ENCODE measurements around the gene ATOH8. TPM values are rescaled to one million over a fixed set of nuclear protein-coding genes. Genes with fewer than 3 reads are reported as not detected.

Gene ATOH8
- total and polyA plus RNA-seq, 8 donors: 1.7 to 13.9 (median 3.5) TPM

- no peak for TF ChIP-seq CTCF (IDR thresholded peaks at IDR 0.05)
- DNase-seq (no peak), ATAC-seq (no peak), FAIRE-seq (no peak)
- Histone ChIP-seq H3K4me1 (no peaks in the 10 kb centered on the region), H3K4me3 (no peak overlapping the region), H3K27me3 (no peaks in the 10 kb centered on the region), H3K36me3 (no peaks in the 10 kb centered on the region), H3K9me3 (no peaks in the 10 kb centered on the region), H3K27ac (no peak overlapping the region)
- 100% methylated on average over 1 of the region's 1 CpG for WGBS, 2 donors
- intact Hi-C loops (cut with DNase I): no loop called here
Measured at GRCh38 chr2:85830645-85831044, 76.9 kb downstream of the ATOH8 start.

DNA sequence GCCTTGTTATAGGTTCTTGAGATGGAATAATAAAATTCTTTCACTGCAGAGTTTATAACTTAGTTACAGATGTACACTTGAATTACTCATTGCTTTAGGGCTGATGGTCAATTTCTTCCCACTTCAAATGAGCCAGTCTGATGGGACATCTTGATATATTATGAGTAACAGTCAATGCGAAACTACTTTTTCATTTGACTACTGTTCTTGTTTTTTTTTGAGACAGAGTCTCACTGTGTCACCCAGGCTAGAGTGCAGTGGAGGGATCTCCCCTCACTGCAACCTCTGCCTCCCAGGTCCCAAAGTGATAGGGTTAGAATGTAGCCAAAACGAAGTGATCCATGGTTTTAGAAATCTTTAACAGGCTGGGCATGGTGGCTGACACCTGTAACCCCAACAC, 77.9 kb downstream of the ATOH8 start:
- no peaks in the 10 kb centered on the region for H3K4me1 ChIP-seq
- DNase-seq (no peak), ATAC-seq (no peak), FAIRE-seq (no peak)
- H3K27ac ChIP-seq: no peak overlapping the region
- intact Hi-C loops (cut with DNase I): no loop called here
- no peaks in the 10 kb centered on the region for H3K36me3 ChIP-seq
- no peaks in the 10 kb centered on the region for H3K9me3 ChIP-seq
- H3K27me3 ChIP-seq: no peaks in the 10 kb centered on the region
- no peak for TF ChIP-seq CTCF (IDR thresholded peaks at IDR 0.05)
- 73 to 86% methylated on average over 2 of the region's 2 CpGs for whole genome bisulfite sequencing, 2 donors
- H3K4me3 ChIP-seq: no peak overlapping the region

- DNase-seq (no peak), FAIRE-seq (no peak), ATAC-seq (no peak)
- no peaks in the 10 kb centered on the region for H3K4me1 ChIP-seq
- no peak overlapping the region for H3K27ac ChIP-seq
- no peak overlapping the region for H3K4me3 ChIP-seq
- H3K9me3 ChIP-seq: no peaks in the 10 kb centered on the region
- H3K27me3 ChIP-seq: no peaks in the 10 kb centered on the region
- no peak for TF ChIP-seq CTCF (IDR thresholded peaks at IDR 0.05)
- no peaks in the 10 kb centered on the region for H3K36me3 ChIP-seq
- intact Hi-C loops (cut with DNase I): no loop called here
Measured at GRCh38 chr2:85834466-85834865, 80.7 kb downstream of the ATOH8 start.

Small RNA genes within 50 kb of the gene (microRNA-seq; reads per million reads assigned to microRNA genes)
- 0 reads per million in 2 donors for gene MIR6071

Other genes starting within 250 kb of the ATOH8 start
- 100 to 1,000 TPM; 127 to 447 (median 246) TPM for gene MAT2A, start 214.8 kb upstream of the ATOH8 start, total RNA-seq
- gene MAT2A, start 214.8 kb upstream of the ATOH8 start, polyA plus RNA-seq: 100 to 1,000 TPM; 141 to 246 TPM
- 10 to 100 TPM; 21.7 to 43.4 (median 31.0) TPM for gene GGCX, start 192.5 kb upstream of the ATOH8 start, total RNA-seq
- 10 to 100 TPM; 15.7 to 16.2 TPM for gene GGCX, start 192.5 kb upstream of the ATOH8 start, polyA plus RNA-seq
- 100 to 1,000 TPM in 1 of 6 donors, 10 to 100 TPM in 5; 57.7 to 109 (median 69.7) TPM for gene VAMP8, start 176.4 kb upstream of the ATOH8 start, total RNA-seq
- 100 to 1,000 TPM; 137 to 150 TPM for gene VAMP8, start 176.4 kb upstream of the ATOH8 start, polyA plus RNA-seq
- 10 to 100 TPM in 3 of 6 donors, 1 to 10 TPM in 3; 8.3 to 14.2 (median 11.1) TPM for gene VAMP5, start 169.6 kb upstream of the ATOH8 start, total RNA-seq
- gene VAMP5, start 169.6 kb upstream of the ATOH8 start, polyA plus RNA-seq: 10 to 100 TPM; 27.7 to 29.5 TPM
- 10 to 100 TPM; 53.5 to 94.1 (median 60.2) TPM for gene RNF181, start 158.2 kb upstream of the ATOH8 start, total RNA-seq
- 100 to 1,000 TPM in 1 of 2 donors, 10 to 100 TPM in 1; 92.6 to 104 TPM for gene RNF181, start 158.2 kb upstream of the ATOH8 start, polyA plus RNA-seq
- gene TMEM150A, start 151.3 kb upstream of the ATOH8 start, total RNA-seq: 10 to 100 TPM; 14.8 to 20.8 (median 17.6) TPM
- 10 to 100 TPM; 36.8 to 47.6 TPM for gene TMEM150A, start 151.3 kb upstream of the ATOH8 start, polyA plus RNA-seq
- 10 to 100 TPM; 12.3 to 27.0 (median 14.0) TPM for gene C2orf68, start 141.9 kb upstream of the ATOH8 start, total RNA-seq
- 10 to 100 TPM; 18.8 to 33.1 TPM for gene C2orf68, start 141.9 kb upstream of the ATOH8 start, polyA plus RNA-seq
- gene USP39, start 137.8 kb upstream of the ATOH8 start, total RNA-seq: 10 to 100 TPM; 14.5 to 22.6 (median 16.5) TPM
- 10 to 100 TPM; 18.7 to 20.4 TPM for gene USP39, start 137.8 kb upstream of the ATOH8 start, polyA plus RNA-seq
- 10 to 100 TPM in 1 of 6 donors, under 1 TPM in 1, not detected in 4; 0.14 to 21.6 TPM for gene SFTPB, start 85.8 kb upstream of the ATOH8 start, total RNA-seq
- 1 to 10 TPM in 1 of 2 donors, under 1 TPM in 1; 0.95 to 3.1 TPM for gene SFTPB, start 85.8 kb upstream of the ATOH8 start, polyA plus RNA-seq
- gene GNLY, start 59.6 kb upstream of the ATOH8 start, total RNA-seq: 1 to 10 TPM in 1 of 6 donors, under 1 TPM in 2, not detected in 3; 0.75 to 1.3 (median 0.76) TPM
- 1 to 10 TPM in 1 of 2 donors, under 1 TPM in 1; 0.28 to 1.3 TPM for gene GNLY, start 59.6 kb upstream of the ATOH8 start, polyA plus RNA-seq
- 10 to 100 TPM in 1 of 6 donors, 1 to 10 TPM in 5; 4.4 to 11.4 (median 5.4) TPM for gene ST3GAL5, start 135.0 kb downstream of the ATOH8 start, total RNA-seq
- gene ST3GAL5, start 135.0 kb downstream of the ATOH8 start, polyA plus RNA-seq: 10 to 100 TPM in 1 of 2 donors, 1 to 10 TPM in 1; 9.3 to 14.5 TPM

Measured in pancreas (tissue), 10 donors.